SU-DHL-6 (cell line): ENCODE results near the gene ERCC3.

Source experiments
- H2AFZ ChIP-seq: fragments of 200-600 bp; sonication (generic); 2 replicates; pipeline ENCODE4 v1.6.1; 2014; ENCODE audit warnings: low read depth, mild to moderate bottlenecking, moderate library complexity, mixed read lengths, antibody characterized with exemption, low read length; ENCODE audit not compliant: severe bottlenecking
- H3F3A ChIP-seq: fragments of 200-600 bp; shearing (Covaris generic); 2 replicates; pipeline ENCODE4 v1.6.0; 2016; ENCODE audit warnings: antibody characterized with exemption, mild to moderate bottlenecking; ENCODE audit not compliant: insufficient read depth
- H3K27ac ChIP-seq: fragments of 200-600 bp; sonication (generic); 2 replicates; pipeline ENCODE4 v1.5.1; 2016; ENCODE audit warnings: low read depth, mild to moderate bottlenecking, low read length, moderate library complexity, mixed read lengths
- H3K27me3 ChIP-seq: fragments of 200-600 bp; sonication (generic), shearing (Covaris generic); 2 replicates; pipeline ENCODE4 v1.6.0; 2014; ENCODE audit warnings: mild to moderate bottlenecking, low read length
- H3K36me3 ChIP-seq: fragments of 200-600 bp; sonication (generic); 2 replicates; pipeline ENCODE4 v1.6.1; 2014; ENCODE audit warnings: mild to moderate bottlenecking, low read length, mixed read lengths
- H3K4me2 ChIP-seq: fragments of 300-600, 200-600 bp; shearing (Covaris generic), sonication (generic); 2 replicates; pipeline ENCODE4 v1.6.0; 2014; ENCODE audit warnings: low read length, low read depth, mild to moderate bottlenecking; ENCODE audit not compliant: poor library complexity, severe bottlenecking
- H3K4me3 ChIP-seq: fragments of 200-600 bp; sonication (generic); 2 replicates; pipeline ENCODE4 v1.5.1; 2014; ENCODE audit warnings: antibody characterized with exemption, low read length, mild to moderate bottlenecking, mixed read lengths; ENCODE audit not compliant: insufficient read depth, poor library complexity, severe bottlenecking
- H3K79me2 ChIP-seq: fragments of 200-600 bp; sonication (generic); 2 replicates; pipeline ENCODE4 v1.6.1; 2014; ENCODE audit warnings: mild to moderate bottlenecking, low read length, moderate library complexity; ENCODE audit not compliant: insufficient read depth
- H3K9ac ChIP-seq: fragments of 200-600 bp; sonication (generic); 2 replicates; pipeline ENCODE4 v1.7.0; 2014; ENCODE audit warnings: mild to moderate bottlenecking, low read length
- H3K9me2 ChIP-seq: fragments of 200-600 bp; sonication (generic); replicated peaks from 2 replicates; pipeline ENCODE4 v1.6.1; 2014; ENCODE audit warnings: low read length; ENCODE audit not compliant: insufficient read depth
- H3K9me3 ChIP-seq: fragments of 200-600 bp; sonication (generic); 2 replicates; pipeline ENCODE4 v1.6.1; 2014; ENCODE audit warnings: low read length, mixed read lengths; ENCODE audit not compliant: insufficient read depth
- H4K20me1 ChIP-seq: fragments of 200-600 bp; sonication (generic); 2 replicates; pipeline ENCODE4 v1.6.1; 2014; ENCODE audit warnings: low read depth, mild to moderate bottlenecking, antibody characterized with exemption, low read length, moderate library complexity, mixed read lengths
- EZH2phosphoT487 ChIP-seq: fragments of 200-600 bp; sonication (generic), shearing (Covaris generic); conservative IDR thresholded peaks from 2 replicates; pipeline ENCODE4 v1.6.1; 2018; ENCODE audit warnings: mild to moderate bottlenecking, antibody characterized with exemption, low read length, moderate library complexity, mixed read lengths
- TF ChIP-seq, protein P1 (sequence below): fragments of 200-600 bp; sonication (generic); IDR thresholded peaks from one replicate; pipeline ENCODE4 v1.5.1; 2017; ENCODE audit warnings: antibody characterized with exemption, mild to moderate bottlenecking, low read length, moderate library complexity; ENCODE audit not compliant: insufficient read depth, poor library complexity, severe bottlenecking

The ERCC3 gene

DNA sequence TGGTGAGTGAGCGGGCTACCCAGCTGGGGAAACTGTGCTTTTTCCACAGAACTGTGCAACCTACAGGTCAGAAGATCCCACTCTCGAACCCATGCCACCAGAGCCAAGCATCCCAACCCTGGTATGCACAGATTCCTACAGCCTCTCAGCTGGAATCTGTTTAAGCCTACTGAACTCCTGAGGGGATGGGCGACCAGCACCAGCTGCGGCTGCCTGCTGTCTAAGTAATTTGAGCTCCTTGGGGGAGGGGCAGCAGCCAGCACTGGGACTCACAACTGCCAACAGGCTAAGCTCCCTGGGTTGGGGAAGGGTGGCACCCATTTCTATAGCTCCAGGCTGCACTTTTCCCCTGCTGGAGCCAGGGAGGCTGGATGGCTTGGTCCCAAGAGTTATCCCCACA, 85.6 kb downstream of the ERCC3 start:
- no peak overlapping the region for H3K27ac ChIP-seq
- H3K9me2 ChIP-seq: no peaks in the 10 kb centered on the region
- H3K4me2 ChIP-seq: no peak overlapping the region

More for the DNA sequence above, 85.6 kb downstream of the ERCC3 start:
- Histone ChIP-seq H3K9me3 (no peaks in the 10 kb centered on the region), H3K9ac (no peak overlapping the region), H4K20me1 (no peaks in the 10 kb centered on the region), H2AFZ (no peak overlapping the region), H3K36me3 (no peaks in the 10 kb centered on the region), H3K4me3 (no peak overlapping the region), H3F3A (no peaks in the 10 kb centered on the region), H3K79me2 (no peaks in the 10 kb centered on the region), H3K27me3 (no peaks in the 10 kb centered on the region)
- TF ChIP-seq, protein P1, sequence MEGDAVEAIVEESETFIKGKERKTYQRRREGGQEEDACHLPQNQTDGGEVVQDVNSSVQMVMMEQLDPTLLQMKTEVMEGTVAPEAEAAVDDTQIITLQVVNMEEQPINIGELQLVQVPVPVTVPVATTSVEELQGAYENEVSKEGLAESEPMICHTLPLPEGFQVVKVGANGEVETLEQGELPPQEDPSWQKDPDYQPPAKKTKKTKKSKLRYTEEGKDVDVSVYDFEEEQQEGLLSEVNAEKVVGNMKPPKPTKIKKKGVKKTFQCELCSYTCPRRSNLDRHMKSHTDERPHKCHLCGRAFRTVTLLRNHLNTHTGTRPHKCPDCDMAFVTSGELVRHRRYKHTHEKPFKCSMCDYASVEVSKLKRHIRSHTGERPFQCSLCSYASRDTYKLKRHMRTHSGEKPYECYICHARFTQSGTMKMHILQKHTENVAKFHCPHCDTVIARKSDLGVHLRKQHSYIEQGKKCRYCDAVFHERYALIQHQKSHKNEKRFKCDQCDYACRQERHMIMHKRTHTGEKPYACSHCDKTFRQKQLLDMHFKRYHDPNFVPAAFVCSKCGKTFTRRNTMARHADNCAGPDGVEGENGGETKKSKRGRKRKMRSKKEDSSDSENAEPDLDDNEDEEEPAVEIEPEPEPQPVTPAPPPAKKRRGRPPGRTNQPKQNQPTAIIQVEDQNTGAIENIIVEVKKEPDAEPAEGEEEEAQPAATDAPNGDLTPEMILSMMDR: no peak
- TF ChIP-seq EZH2phosphoT487: no peak
